Endodermal cell (in vitro differentiated cells): ENCODE data around the gene ACBD3. TPM values are rescaled to one million over a fixed set of nuclear protein-coding genes. Genes with fewer than 3 reads are reported as not detected.
A peak's percentile ranks its signal among the peaks of the same experiment; 100 is the strongest.

ENCODE experiments used
- DNase-seq: peaks from one replicate; pipeline ENCODE4 v3.0.0-alpha.2; 2017
- H3K27ac ChIP-seq: 2 replicates; pipeline ENCODE4 v1.5.1; 2013; ENCODE audit warnings: mild to moderate bottlenecking, low read depth, low read length, moderate library complexity
- H3K27me3 ChIP-seq: 2 replicates; pipeline ENCODE4 v1.6.1; 2013; ENCODE audit warnings: mild to moderate bottlenecking, low read length, moderate library complexity; ENCODE audit not compliant: insufficient read depth, control insufficient read depth, poor library complexity, severe bottlenecking
- H3K36me3 ChIP-seq: 2 replicates; pipeline ENCODE4 v1.7.0; 2013; ENCODE audit warnings: mild to moderate bottlenecking, low read length, moderate library complexity; ENCODE audit not compliant: control insufficient read depth, insufficient read depth
- H3K4me1 ChIP-seq: one replicate; pipeline ENCODE4 v1.7.0; 2013; ENCODE audit warnings: low read length; ENCODE audit not compliant: control insufficient read depth, insufficient read depth
- H3K4me3 ChIP-seq: 2 replicates; pipeline ENCODE4 v1.5.1; 2013; ENCODE audit warnings: mild to moderate bottlenecking, low read length, moderate library complexity
- H3K9ac ChIP-seq: 2 replicates; pipeline ENCODE4 v1.6.1; 2013; ENCODE audit warnings: mild to moderate bottlenecking, low read length, moderate library complexity; ENCODE audit not compliant: poor library complexity, severe bottlenecking; ENCODE audit errors: extremely low read depth
- H3K9me3 ChIP-seq: 2 replicates; pipeline ENCODE4 v1.6.1; 2013; ENCODE audit warnings: mild to moderate bottlenecking, low read length, moderate library complexity; ENCODE audit not compliant: control insufficient read depth
- H3K27ac Mint-ChIP-seq: 2 replicates; pipeline ENCODE4 v1.8.0; 2020; ENCODE audit warnings: mixed read lengths
- H3K27me3 Mint-ChIP-seq: 2 replicates; pipeline ENCODE4 v1.8.0; 2021; ENCODE audit warnings: mild to moderate bottlenecking, mixed read lengths; ENCODE audit not compliant: insufficient read depth
- H3K36me3 Mint-ChIP-seq: 2 replicates; pipeline ENCODE4 v1.8.0; 2020; ENCODE audit warnings: low read depth, mixed read lengths
- H3K4me1 Mint-ChIP-seq: 2 replicates; pipeline ENCODE4 v1.8.0; 2020; ENCODE audit warnings: mixed read lengths
- H3K4me3 Mint-ChIP-seq: 2 replicates; pipeline ENCODE4 v1.8.0; 2020; ENCODE audit warnings: mild to moderate bottlenecking, moderate library complexity, mixed read lengths
- H3K9me3 Mint-ChIP-seq: 2 replicates; pipeline ENCODE4 v1.8.0; 2020; ENCODE audit warnings: mild to moderate bottlenecking, mixed read lengths
- WGBS, 2 experiments: methylation state at CpG; one replicate each; pipeline versions ENCODE4 v1.1.5 to v1.1.7; 2013; ENCODE audit warnings: missing lambda C conversion rate in 2 of 2, mixed read lengths in 1 of 2; ENCODE audit not compliant: insufficient coverage in 1 of 2, insufficient read length in 1 of 2; 5-methylcytosine and 5-hydroxymethylcytosine counted together
- total RNA-seq, 2 donors: library from RNA; stranded (reverse); fragmentation: NEBNext Ultra II Directional in 1 of 2; extraction: Animal tissue kit (Norgen Biotek cat#: 25700) in 1 of 2; gene quantifications; 2 replicates in 1 of 2; 3 replicates in 1 of 2; pipeline ENCODE4 v1.2.1, GENCODE V29; 2021
- TF ChIP-seq, protein P1 (sequence below): fragments of 200-600 bp; sonication (generic); conservative IDR thresholded peaks from 2 replicates; pipeline ENCODE4 v1.5.0; 2021; ENCODE audit warnings: antibody characterized with exemption, mild to moderate bottlenecking

ACBD3 gene
- total RNA-seq, 2 donors from 2014 or later: 34.8 to 48.0 TPM

DNA sequence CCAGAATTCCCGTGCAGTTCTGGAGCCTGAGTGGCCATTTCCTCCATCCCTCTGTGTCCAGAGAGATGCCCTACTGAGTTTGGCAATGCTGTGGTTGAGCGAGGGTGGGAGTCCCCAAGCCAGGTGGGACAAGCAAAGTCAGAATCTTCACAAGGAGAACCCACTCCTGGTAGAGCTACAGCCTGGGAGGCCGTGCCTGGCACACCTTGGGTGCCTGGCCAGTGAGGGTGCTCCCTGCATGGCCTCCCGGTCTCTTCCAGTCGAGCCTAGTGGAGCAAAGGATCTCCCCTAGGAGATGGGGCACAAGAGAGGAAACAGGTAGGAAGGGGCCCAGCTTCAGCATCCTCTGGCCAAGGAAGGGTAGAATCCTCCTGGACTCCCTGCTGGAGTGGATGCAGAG is 66.1 kb downstream of the ACBD3 start:
- H3K4me3 Mint-ChIP-seq: peak overlapping the region; percentile 75
- H3K4me1 Mint-ChIP-seq: peaks cover 22% of the 10 kb centered on the region
- H3K27ac Mint-ChIP-seq: no peak overlapping the region
- H3K4me1 ChIP-seq: no peaks in the 10 kb centered on the region
- H3K36me3 ChIP-seq: no peaks in the 10 kb centered on the region
- H3K9me3 ChIP-seq: no peaks in the 10 kb centered on the region
- no peak overlapping the region for H3K9ac ChIP-seq
- H3K27me3 ChIP-seq: peaks cover 11% of the 10 kb centered on the region
- H3K9me3 Mint-ChIP-seq: peaks cover 5% of the 10 kb centered on the region
- H3K27me3 Mint-ChIP-seq: peaks cover 32% of the 10 kb centered on the region
- TF ChIP-seq, protein P1, sequence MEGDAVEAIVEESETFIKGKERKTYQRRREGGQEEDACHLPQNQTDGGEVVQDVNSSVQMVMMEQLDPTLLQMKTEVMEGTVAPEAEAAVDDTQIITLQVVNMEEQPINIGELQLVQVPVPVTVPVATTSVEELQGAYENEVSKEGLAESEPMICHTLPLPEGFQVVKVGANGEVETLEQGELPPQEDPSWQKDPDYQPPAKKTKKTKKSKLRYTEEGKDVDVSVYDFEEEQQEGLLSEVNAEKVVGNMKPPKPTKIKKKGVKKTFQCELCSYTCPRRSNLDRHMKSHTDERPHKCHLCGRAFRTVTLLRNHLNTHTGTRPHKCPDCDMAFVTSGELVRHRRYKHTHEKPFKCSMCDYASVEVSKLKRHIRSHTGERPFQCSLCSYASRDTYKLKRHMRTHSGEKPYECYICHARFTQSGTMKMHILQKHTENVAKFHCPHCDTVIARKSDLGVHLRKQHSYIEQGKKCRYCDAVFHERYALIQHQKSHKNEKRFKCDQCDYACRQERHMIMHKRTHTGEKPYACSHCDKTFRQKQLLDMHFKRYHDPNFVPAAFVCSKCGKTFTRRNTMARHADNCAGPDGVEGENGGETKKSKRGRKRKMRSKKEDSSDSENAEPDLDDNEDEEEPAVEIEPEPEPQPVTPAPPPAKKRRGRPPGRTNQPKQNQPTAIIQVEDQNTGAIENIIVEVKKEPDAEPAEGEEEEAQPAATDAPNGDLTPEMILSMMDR: no peak
- no peak for DNase-seq
- WGBS, 2 experiments: 86 to 93% methylated on average over 2 to 5 of the region's 5 CpGs
- H3K27ac ChIP-seq: no peak overlapping the region
- H3K36me3 Mint-ChIP-seq: no peaks in the 10 kb centered on the region
- no peak overlapping the region for H3K4me3 ChIP-seq

DNA sequence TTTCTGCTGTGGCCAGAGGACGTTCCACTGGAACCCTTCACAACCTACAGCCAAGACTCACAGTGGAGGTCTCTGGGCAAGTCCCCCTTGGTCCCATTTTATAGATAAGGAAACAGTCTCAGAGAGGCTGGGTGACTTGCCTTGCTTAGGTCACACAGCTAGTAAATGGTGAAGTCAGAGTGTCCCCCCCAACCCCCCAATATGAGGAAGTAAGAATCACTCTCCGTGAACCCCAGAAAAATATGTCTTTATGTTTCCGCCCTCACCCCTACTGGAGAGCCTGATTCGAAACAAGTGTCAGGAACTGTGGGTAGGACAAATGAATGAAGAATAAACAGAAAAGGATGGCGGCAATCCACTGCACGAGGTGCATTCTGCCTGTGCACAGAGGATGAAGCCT is 67.4 kb downstream of the ACBD3 start:
- H3K27ac Mint-ChIP-seq: no peak overlapping the region
- Histone ChIP-seq H3K27me3 (peaks cover 11% of the 10 kb centered on the region), H3K27ac (no peak overlapping the region), H3K9ac (no peak overlapping the region), H3K36me3 (no peaks in the 10 kb centered on the region), H3K4me1 (no peaks in the 10 kb centered on the region), H3K9me3 (no peaks in the 10 kb centered on the region), H3K4me3 (no peak overlapping the region)
- peaks cover 34% of the 10 kb centered on the region for H3K27me3 Mint-ChIP-seq
- H3K4me3 Mint-ChIP-seq: no peak overlapping the region
- TF ChIP-seq, protein P1: no peak
- peaks cover 10% of the 10 kb centered on the region for H3K9me3 Mint-ChIP-seq
- H3K36me3 Mint-ChIP-seq: no peaks in the 10 kb centered on the region
- peaks cover 13% of the 10 kb centered on the region for H3K4me1 Mint-ChIP-seq
- whole genome bisulfite sequencing, 2 experiments: 91 to 100% methylated on average over 4 to 6 of the region's 6 CpGs
- no peak for DNase-seq

DNA sequence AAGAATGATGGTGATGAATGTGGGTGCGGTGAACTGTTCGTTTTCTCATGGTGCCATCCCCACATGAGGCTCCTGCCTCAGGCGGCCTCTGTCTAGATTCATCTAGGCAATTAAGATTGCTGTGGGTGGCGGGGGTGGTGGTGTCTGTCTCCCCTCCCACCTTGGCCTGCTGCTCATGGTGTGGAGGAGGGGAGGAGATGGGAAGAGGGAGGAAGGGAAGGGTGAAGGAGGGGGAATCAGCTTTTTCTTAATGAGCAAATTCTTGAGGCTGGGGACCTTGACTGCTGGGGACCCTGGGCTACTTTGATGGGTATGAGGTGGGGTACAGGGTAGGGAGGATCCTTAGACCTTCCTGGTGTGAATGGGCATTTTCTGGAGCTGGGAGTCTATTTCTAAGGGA is 68.2 kb downstream of the ACBD3 start:
- Histone ChIP-seq H3K4me1 (no peaks in the 10 kb centered on the region), H3K9ac (no peak overlapping the region), H3K4me3 (no peak overlapping the region), H3K9me3 (no peaks in the 10 kb centered on the region), H3K27ac (no peak overlapping the region), H3K27me3 (peaks cover 11% of the 10 kb centered on the region), H3K36me3 (no peaks in the 10 kb centered on the region)
- TF ChIP-seq, protein P1: no peak
- Mint-ChIP-seq H3K9me3 (peaks cover 10% of the 10 kb centered on the region), H3K27me3 (peaks cover 34% of the 10 kb centered on the region), H3K4me1 (peaks cover 5% of the 10 kb centered on the region), H3K36me3 (no peaks in the 10 kb centered on the region), H3K27ac (no peak overlapping the region), H3K4me3 (no peak overlapping the region)
- no peak for DNase-seq
- 90% methylated on average over 4 of the region's 4 CpGs; no CpG with 5 or more reads in 1 of the 2 experiments for WGBS, 2 experiments
